Neural cell (in vitro differentiated cells): ENCODE data around the gene PGBD5.

Experiments used
- CTCF ChIP-seq: fragments of 450-650 bp; IDR thresholded peaks from 2 replicates; pipeline ENCODE4 v1.5.1; 2014; ENCODE audit warnings: antibody characterized with exemption, mild to moderate bottlenecking, moderate library complexity; ENCODE audit not compliant: poor library complexity, severe bottlenecking
- EP300 ChIP-seq: fragments of 450-650 bp; conservative IDR thresholded peaks from 2 replicates; pipeline ENCODE4 v1.6.1; 2014; ENCODE audit warnings: antibody characterized with exemption, mild to moderate bottlenecking, moderate library complexity; ENCODE audit not compliant: poor library complexity, severe bottlenecking
- EZH2 ChIP-seq: fragments of 200-600, 300-800 bp; shearing (Covaris generic), sonication (generic); IDR thresholded peaks from 2 replicates; pipeline ENCODE4 v1.6.1; 2014; ENCODE audit warnings: antibody characterized with exemption, low read length, borderline replicate concordance, mild to moderate bottlenecking; ENCODE audit not compliant: insufficient read depth, poor library complexity, severe bottlenecking
- MXI1 ChIP-seq: fragments of 450-650 bp; conservative IDR thresholded peaks from 2 replicates; pipeline ENCODE4 v1.6.1; 2014; ENCODE audit warnings: antibody characterized with exemption, mild to moderate bottlenecking; ENCODE audit not compliant: poor library complexity, severe bottlenecking
- POLR2AphosphoS5 ChIP-seq: IDR thresholded peaks from 2 replicates; pipeline ENCODE4 v1.6.1; 2012
- RAD21 ChIP-seq: fragments of 450-650 bp; conservative IDR thresholded peaks from 2 replicates; pipeline ENCODE4 v1.6.1; 2014; ENCODE audit warnings: antibody characterized with exemption, mild to moderate bottlenecking, moderate library complexity
- REST ChIP-seq: IDR thresholded peaks from 2 replicates; pipeline ENCODE4 v1.6.1; 2012; ENCODE audit warnings: borderline replicate concordance
- TAF1 ChIP-seq: IDR thresholded peaks from 2 replicates; pipeline ENCODE4 v1.6.1; 2012; ENCODE audit warnings: low read depth

- TF ChIP-seq CTCF (no peak), REST (no peak), EZH2 (no peak), POLR2AphosphoS5 (no peak), EP300 (no peak), MXI1 (no peak), RAD21 (no peak), TAF1 (no peak)
Observed at GRCh38 chr1:230427981-230428380, 1.8 kb upstream of the PGBD5 start.
